Progenitor cell of endocrine pancreas (in vitro differentiated cells): Measurements from ENCODE around the gene WWC2. TPM values are rescaled to one million over a fixed set of nuclear protein-coding genes. Genes with fewer than 3 reads are reported as not detected.

Experiments
- DNase-seq: peaks from one replicate; pipeline ENCODE4 v3.0.0; 2021; ENCODE audit warnings: low spot score; ENCODE audit not compliant: unreplicated experiment
- H3K27ac Mint-ChIP-seq: 2 replicates; pipeline ENCODE4 v1.8.0; 2021; ENCODE audit warnings: mild to moderate bottlenecking, moderate library complexity, mixed read lengths
- H3K27me3 Mint-ChIP-seq: 2 replicates; pipeline ENCODE4 v1.8.0; 2021; ENCODE audit warnings: mixed read lengths
- H3K36me3 Mint-ChIP-seq: 2 replicates; pipeline ENCODE4 v1.8.0; 2022; ENCODE audit warnings: mixed read lengths; ENCODE audit not compliant: insufficient read depth
- H3K4me1 Mint-ChIP-seq: 2 replicates; pipeline ENCODE4 v1.8.0; 2021; ENCODE audit warnings: low read depth, mixed read lengths
- H3K4me3 Mint-ChIP-seq: 2 replicates; pipeline ENCODE4 v1.8.0; 2021; ENCODE audit warnings: low read depth, mild to moderate bottlenecking, moderate library complexity, mixed read lengths
- H3K9me3 Mint-ChIP-seq: 2 replicates; pipeline ENCODE4 v1.8.0; 2021; ENCODE audit warnings: low read depth, mixed read lengths
- CTCF ChIP-seq: fragments of 200-600 bp; sonication (generic); IDR thresholded peaks from one replicate; pipeline ENCODE4 v1.5.0; 2021; ENCODE audit warnings: antibody characterized with exemption, mild to moderate bottlenecking; ENCODE audit not compliant: unreplicated experiment
- total RNA-seq: library from RNA; stranded (reverse); gene quantifications from 2 replicates; pipeline ENCODE4 v1.2.1, GENCODE V29; 2021

WWC2 gene
- total RNA-seq, 1 donor from 2014 or later, result 57.0 TPM

DNA sequence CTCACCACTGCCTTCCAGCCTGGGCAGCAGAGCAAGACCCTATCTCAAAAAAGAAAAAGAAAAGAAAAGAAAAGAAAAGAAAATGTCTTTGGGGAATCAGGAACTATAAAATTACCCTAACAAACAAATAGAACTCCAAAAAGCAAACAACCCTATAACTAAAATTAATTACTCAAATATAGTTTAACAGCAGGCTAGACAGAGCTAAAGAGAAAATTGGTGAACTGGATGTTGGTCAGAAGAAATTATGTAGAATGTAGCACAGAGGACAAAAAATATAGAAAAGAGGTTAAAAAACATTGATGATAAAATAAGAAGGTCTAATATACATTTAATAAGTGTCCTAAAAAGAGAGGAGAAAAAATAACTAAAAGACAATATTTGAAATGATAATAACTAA lies 27.8 kb upstream of the WWC2 start:
- DNase-seq, result no peak
- peaks cover 2% of the 10 kb centered on the region for H3K36me3 Mint-ChIP-seq
- no peak overlapping the region for H3K27ac Mint-ChIP-seq
- H3K9me3 Mint-ChIP-seq, result peaks cover 23% of the 10 kb centered on the region
- H3K27me3 Mint-ChIP-seq, result peaks cover 5% of the 10 kb centered on the region
- no peak overlapping the region for H3K4me3 Mint-ChIP-seq
- H3K4me1 Mint-ChIP-seq, result peaks cover 18% of the 10 kb centered on the region
- TF ChIP-seq CTCF, result no peak

GRCh38 chr4:183072176-183072575 lies 26.9 kb upstream of the WWC2 start:
- H3K4me3 Mint-ChIP-seq, result no peak overlapping the region
- H3K9me3 Mint-ChIP-seq, result peaks cover 23% of the 10 kb centered on the region
- H3K27ac Mint-ChIP-seq, result no peak overlapping the region
- peaks cover 18% of the 10 kb centered on the region for H3K4me1 Mint-ChIP-seq
- peaks cover 5% of the 10 kb centered on the region for H3K27me3 Mint-ChIP-seq
- no peak for DNase-seq
- peaks cover 2% of the 10 kb centered on the region for H3K36me3 Mint-ChIP-seq
- TF ChIP-seq CTCF, result no peak

GRCh38 chr4:183073838-183074145 lies 25.3 kb upstream of the WWC2 start:
- TF ChIP-seq CTCF, result no peak
- Mint-ChIP-seq H3K9me3 (peaks cover 16% of the 10 kb centered on the region), H3K4me3 (no peak overlapping the region), H3K36me3 (no peaks in the 10 kb centered on the region), H3K27ac (no peak overlapping the region), H3K27me3 (peaks cover 5% of the 10 kb centered on the region), H3K4me1 (peaks cover 18% of the 10 kb centered on the region)
- no peak for DNase-seq

DNA sequence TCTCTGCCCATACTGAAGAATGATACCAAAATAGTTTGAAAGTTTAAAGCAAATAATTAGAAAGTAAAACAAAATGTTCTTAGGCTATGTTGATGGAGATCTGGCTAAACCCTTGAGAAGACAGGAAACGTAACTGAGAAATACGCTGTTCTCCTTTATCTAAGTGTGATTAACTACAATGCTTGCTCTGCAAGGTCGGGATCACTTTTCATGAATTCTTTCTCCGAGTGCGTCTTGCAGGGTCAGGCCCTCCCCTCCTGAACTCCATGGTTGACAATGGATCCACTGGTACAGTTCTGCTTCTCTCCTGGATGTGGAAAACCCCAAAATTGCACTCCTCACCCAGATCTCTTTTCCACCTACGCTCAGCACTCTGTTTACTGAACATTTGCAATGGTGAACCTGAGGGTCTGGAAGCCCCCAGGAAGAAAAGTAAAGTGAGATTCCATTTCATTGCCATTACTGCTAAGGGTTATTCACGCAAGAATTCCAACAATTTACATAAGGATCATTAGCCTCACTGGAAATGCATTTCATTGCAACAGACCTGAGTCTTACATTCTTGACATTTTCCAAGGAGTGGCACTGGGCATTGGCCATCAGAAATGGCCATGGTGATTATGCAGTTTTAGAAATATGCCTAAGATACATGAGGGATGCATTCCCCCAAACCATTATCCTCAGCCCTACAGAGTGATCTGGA lies 24.6 kb upstream of the WWC2 start:
- H3K4me1 Mint-ChIP-seq, result peaks cover 18% of the 10 kb centered on the region
- no peak for DNase-seq
- peaks cover 5% of the 10 kb centered on the region for H3K27me3 Mint-ChIP-seq
- no peaks in the 10 kb centered on the region for H3K36me3 Mint-ChIP-seq
- no peak for TF ChIP-seq CTCF
- peak overlapping the region; percentile 21 for H3K27ac Mint-ChIP-seq
- H3K4me3 Mint-ChIP-seq, result no peak overlapping the region
- peaks cover 16% of the 10 kb centered on the region for H3K9me3 Mint-ChIP-seq

GRCh38 chr4:183078634-183079033 lies 20.4 kb upstream of the WWC2 start:
- no peak for TF ChIP-seq CTCF
- Mint-ChIP-seq H3K27ac (no peak overlapping the region), H3K9me3 (no peaks in the 10 kb centered on the region), H3K4me1 (peaks cover 29% of the 10 kb centered on the region), H3K4me3 (no peak overlapping the region), H3K27me3 (peaks cover 5% of the 10 kb centered on the region), H3K36me3 (no peaks in the 10 kb centered on the region)
- no peak for DNase-seq
